Measurements from ENCODE around the gene STK24.

Gene STK24

DNA sequence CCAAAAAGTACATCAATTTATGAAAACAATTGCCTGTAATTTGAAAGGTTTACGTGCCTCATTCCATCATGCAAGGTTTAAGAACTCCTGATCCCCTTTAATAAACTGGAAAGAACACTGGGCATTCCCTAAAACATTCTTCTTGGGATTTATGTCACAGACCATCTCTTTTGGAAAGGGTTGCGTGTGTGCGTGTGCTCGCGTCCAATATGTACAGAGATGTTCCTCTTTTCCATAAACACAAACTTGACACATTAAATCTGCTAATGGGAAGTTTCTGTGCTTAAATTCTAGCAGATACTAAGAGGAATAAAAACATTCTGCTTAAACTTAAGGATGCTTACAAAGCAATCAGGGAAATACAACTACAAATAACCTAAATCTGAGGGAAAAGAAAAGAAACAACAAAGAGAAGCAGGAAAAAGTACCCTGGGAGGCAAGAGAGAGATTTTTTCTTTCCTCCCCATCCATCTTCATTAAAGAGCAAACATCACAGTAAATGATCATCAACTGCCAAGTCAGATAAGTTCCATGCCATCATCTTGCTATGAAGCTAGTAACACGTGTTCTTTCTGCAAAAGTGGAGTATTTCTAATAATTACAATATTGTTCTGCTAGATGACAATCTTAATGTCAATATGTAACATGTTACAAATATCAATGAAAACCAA is 83.7 kb downstream of the STK24 start:
- no peak for DNase-seq (ENCODE audit: low read depth in 2 of 2, low spot score in 1 of 2)

DNA sequence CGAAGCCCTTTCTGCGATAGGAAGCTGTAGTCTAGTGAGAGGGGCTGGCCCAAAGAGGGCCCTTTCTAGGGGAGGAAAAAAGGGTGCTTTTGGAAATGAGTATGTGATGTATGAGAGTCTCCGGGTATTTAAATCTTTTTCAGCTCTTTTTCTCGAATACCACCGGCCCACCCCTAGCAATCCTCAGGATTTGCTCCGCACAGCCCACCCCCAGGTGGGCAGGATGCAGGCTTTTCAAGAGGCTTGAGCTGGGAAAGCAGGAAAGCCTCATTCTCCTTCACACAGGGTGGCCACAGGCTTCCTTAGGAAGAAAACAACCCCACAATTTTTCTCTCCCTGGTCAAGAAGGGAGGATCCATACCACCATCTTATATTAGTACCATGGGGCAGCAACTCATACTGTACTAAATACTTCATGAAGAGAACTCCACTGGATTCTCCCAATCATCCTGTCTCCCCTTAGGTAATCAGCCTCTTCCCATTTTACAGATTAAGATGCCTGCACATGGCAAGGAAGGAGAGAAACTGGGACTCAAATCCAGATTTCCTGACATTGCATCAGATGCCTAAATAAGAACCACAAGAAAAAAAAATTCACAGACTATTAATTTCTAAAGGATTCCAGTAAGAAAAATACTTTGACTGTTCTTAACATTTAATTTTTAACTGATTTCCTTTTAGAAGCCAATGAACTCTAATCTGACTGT is 84.4 kb downstream of the STK24 start:
- no peak for DNase-seq (ENCODE audit: low read depth in 2 of 2, low spot score in 1 of 2)

DNA sequence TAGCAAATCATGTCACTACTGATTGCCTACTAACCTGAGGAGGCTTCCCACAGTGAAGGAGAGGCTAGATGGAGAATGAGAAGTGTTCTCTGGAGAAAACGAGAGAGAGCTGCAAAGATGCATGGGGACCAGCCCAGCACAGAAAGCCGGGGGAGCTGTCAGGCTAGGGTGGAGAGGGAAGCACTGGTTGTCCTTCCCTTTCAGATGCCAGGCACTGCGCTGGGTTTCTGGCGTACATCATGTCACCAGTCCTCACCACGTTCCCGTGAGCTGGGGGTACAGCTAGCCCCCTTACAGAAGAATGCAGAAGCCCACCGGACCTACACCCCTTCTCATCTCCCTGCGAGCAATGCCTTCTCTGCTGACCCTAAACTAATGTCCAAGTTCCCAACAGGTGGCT is 86.0 kb downstream of the STK24 start:
- DNase-seq (ENCODE audit: low read depth in 2 of 2, low spot score in 1 of 2): no peak

DNA sequence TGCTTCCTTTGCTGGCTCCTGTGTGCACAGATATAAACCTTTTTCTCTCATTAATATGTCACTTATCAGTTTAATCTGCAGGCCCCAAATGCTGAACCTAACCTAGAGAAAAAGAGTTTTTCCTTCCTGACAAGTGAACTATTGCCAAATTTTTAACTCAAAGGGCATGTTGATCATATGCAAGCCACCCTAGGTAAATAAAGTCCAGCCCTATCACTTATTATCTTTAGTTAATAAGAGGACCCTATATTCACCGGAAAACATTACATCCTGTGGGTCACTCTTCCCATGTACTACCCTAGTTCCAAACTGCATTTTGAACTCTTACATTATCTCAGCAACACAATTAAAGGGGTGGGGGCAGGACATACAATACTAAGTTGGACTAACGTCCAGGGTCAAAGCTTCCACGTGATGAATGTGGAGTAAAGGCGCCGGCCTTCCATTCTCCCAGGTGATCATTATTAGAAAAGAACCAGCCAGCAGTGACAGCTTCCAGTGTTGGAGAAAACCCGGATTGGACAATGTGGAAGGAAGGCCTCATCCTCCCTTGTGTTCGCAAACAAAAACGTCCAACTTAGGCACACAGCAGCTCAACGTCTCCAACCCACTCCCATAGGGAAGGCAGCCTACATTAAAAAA is 86.6 kb downstream of the STK24 start:
- DNase-seq (ENCODE audit: low read depth in 2 of 2, low spot score in 1 of 2): no peak

DNA sequence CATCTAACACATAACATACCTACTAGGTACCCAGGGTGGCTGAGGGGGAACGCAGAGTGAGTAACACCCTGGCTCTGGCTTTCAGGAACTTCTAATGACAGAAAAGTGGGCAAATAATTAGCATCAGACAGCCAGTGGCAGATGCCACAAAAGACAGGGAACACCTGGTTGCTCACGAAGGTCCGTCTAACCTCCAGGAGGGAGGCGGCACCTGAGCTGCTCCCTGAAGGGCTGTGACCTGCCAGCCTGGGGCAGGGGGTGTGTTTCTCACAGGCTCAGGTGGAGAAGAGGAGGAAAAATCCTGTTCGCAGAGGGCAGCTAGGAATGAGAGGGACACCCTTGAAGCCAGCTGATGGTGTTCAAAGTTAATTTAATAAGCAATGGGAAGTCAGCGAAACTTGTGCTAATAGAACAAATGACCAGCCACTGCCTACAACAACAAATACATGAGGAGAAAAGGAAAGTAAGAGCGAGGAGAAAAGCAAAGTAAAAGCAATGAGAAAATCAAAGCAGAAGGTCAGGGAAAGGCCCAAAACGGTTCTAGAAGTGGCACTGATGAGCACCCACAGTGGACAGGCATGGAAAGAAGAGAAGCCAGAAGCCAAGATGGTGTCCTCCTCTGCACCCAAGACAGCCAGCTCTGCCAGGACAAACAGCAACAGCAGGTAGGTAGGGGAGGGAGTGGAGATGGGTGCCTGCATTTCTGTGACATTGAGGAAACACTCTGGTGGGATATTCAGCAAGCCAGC is 87.3 kb downstream of the STK24 start:
- no peak for DNase-seq (ENCODE audit: low read depth in 2 of 2, low spot score in 1 of 2)

DNA sequence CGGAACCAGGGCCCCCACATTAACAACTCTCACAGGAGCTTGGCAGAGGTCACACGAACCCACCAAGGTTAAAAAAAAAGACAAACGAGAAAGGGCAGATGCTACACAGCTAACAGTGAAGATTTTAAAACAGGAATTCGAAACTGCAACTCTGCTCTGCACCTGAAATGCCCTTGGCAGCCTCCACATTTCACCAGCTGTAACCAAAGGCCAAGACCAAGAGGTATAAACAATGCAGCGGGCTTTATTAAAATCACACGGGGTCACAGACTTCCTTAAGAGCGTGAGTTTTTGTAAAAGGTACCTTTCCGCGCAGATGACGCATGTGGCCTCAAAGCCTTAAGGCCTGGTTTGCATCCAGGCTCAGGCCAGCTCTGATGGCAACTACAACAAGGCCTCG is 88.2 kb downstream of the STK24 start:
- no peak for DNase-seq (ENCODE audit: low read depth in 2 of 2, low spot score in 1 of 2)

DNA sequence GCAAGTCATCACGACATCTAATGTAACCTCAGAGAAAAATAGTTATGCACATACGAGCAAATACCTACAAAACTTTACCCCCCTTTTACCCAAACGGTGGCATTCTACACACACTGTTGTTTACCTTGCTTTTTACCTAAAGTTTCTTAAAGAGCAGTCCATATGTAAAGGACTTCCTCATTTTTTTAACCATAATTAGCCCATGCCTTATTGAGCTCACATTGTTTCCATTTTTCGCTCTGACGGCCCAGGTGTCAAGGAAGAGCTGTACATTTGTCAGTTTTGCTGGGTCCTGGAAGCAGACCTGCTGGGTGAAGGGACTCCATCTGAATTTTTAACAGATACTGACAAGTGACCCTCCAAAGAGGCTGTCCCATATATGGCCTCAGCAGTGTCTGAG is 89.4 kb downstream of the STK24 start:
- DNase-seq (ENCODE audit: low read depth in 2 of 2, low spot score in 1 of 2): no peak

DNA sequence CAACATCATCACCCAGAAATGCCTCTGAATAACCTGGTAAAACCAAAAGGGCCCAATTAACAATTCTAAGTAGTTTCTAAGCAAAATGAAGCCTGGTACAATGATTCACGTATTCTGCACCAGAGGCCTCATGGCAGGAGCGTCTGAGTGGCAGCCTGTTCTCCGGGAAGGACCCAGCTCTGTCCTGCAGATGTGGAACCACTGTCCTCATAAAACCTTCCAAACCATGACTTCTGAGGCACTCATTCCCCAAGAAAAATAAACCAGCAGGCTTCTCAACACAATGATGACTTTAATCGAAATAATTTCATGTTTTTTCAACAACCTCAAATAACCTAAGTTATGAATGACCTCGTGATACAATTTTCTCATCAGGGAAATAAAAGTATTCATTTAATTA is 89.9 kb downstream of the STK24 start:
- DNase-seq (ENCODE audit: low read depth in 2 of 2, low spot score in 1 of 2): no peak

DNA sequence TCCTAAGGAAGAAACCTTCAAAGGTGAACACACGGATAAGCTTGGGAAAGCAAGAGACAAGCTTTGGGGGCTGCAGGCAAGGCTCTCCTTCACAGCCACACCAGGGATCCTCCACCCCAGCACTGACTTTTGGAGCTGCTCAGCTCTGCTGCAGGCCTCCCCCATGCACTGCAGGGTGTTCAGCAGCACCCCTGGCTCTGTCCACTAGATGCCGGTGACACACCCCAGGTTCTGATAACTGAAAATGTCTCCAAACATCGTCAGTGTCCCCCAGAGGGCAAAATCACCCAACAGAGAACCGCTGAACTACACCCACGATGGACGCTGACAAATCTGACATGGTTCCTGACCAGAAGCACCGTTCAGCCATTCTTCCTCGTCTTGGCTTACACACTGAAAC is 90.5 kb downstream of the STK24 start:
- no peak for DNase-seq (ENCODE audit: low read depth in 2 of 2, low spot score in 1 of 2)

DNA sequence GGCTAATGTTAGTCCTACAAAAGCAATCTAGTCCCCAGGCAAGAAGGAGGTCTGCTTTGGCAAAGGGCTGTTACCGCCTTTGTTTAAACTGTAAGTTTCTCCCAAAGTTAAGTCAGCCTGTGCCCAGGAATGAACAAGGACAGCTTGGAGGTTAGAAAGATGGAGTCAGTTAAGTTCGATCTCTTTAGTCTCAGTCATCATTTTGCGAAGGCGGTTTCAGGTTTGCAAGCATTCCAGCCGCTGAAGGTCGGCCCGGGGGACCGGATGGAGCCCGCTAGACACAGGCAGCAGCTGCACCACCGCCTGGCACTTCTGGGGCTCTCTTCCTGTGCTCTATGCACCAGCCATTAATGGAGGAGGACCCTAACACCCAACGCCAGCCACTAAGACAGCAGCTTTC is 91.3 kb downstream of the STK24 start:
- DNase-seq (ENCODE audit: low read depth in 2 of 2, low spot score in 1 of 2): no peak

DNA sequence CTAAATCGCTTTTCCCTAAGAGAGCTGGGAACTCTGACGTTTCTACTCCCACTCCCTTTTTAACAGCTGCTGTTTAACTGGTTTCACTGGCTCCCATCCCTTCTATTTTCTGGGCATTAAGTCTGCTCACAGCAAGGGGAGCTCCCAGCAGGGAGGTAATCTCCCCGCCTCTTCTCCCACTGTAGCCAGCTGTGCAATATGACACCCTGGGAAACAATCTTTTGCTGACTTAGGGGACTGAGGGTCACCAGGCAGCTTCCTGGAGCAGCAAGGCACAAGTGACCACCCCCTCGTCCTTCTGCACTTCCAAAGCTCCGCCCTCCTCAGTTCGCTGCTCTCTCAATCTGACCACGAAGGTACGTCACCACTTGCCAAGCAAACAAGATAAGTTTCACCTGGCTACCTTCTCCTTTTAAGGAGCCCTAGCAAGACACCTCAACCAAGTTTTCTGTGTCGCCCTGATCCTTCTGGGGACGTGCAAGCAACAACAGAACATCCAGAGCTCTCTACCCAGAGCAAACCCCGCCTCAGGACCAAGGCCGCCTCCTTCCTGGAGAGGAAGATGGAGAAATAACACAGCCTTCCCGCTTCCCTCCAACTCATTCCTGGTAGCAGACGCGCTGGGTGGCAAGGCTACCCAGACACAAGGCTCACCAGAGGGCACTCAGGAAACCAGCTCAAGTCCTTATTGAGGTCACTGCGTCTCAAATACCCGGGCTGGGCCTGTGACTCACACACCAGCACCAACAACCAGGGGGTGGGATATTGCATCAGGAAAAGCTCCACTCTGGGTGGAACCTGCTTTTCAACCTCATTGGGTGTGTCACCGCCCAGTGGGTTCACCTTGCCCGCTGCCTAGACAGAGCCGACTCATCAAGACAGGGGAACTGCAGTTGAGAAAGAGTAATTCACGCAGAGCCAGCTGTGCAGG is 92.4 kb downstream of the STK24 start:
- peak in 1 of 2 donors; percentile 19 for DNase-seq (ENCODE audit: low read depth in 2 of 2, low spot score in 1 of 2)

DNA sequence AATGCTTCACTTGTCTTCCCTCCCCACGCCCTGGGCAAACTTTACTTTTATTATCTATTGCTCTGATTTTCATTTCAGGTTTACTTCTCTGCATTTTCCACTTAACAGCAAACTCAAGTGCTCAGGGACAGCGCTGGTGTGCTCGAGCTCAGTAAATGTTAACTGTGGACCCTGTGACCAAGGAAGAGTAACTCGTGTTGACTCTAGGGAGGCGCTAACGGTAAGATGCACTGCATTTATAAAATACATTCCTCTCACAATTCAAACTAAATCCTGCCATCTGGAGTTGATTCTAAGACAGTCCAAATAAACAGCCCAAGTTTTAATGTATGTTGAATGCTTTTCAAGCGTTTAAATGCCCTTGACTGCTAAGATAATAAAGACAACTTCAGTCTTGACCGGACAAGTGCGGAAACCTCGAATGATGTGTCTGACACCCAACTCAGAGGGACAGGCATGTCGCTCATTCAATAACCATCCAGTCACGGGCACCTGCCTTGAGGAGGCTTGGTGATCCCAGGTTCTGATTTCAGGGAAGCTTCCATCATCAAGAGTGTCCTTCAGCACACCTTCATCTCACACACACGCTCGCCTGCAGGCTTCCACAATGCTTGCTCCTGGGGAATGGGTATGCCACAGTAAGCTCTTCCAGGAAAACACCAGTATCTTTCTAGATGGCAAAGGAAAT is 93.2 kb downstream of the STK24 start:
- DNase-seq (ENCODE audit: low read depth in 2 of 2, low spot score in 1 of 2): no peak

DNA sequence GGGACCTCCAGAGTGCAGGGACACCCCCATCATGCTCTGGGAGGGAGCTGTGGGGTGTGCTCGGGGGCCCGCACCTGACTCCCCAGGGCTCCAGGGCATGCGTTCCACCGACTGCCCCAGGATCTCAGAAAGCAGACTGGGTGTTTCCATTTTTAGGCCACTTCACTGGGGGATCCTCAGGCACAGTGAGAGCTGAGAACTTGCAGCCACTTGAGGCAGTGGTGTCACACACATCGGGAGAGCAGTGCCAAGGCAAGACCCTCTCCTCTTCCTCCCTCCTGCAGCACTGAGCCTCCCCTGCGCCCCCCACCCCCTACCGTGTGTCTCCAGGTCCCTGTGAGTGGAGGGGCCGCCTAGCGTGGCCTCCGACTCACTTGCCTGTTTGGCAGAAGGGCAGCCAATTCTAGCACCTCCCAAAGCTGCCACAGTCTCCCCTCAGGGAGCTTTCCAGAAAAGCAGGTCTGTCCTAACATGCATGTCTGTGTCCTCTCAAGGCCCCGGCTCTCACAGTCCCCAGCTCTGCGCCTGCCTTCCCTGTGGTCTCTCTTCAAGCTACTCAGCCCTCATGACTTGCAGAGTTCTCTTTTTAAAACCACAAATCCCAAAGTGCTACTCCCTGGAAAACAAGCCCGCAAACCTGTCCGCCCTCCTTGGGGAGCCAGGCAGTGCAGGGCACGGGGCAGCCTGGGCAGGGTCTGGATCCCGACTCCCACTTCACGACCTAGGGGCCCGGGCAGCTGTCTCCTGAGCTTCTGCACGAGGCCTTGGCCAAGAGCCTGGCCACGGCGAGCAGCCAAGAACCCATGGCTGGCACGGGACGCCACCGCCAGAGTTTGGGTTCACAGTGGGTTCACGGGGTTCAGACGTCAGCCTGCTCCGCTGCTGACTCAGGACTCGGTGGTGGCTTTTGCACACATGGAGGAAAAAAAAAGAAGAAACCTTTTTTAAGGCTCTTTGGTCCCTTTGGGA is 94.1 kb downstream of the STK24 start:
- DNase-seq (ENCODE audit: low read depth in 2 of 2, low spot score in 1 of 2): no peak

DNA sequence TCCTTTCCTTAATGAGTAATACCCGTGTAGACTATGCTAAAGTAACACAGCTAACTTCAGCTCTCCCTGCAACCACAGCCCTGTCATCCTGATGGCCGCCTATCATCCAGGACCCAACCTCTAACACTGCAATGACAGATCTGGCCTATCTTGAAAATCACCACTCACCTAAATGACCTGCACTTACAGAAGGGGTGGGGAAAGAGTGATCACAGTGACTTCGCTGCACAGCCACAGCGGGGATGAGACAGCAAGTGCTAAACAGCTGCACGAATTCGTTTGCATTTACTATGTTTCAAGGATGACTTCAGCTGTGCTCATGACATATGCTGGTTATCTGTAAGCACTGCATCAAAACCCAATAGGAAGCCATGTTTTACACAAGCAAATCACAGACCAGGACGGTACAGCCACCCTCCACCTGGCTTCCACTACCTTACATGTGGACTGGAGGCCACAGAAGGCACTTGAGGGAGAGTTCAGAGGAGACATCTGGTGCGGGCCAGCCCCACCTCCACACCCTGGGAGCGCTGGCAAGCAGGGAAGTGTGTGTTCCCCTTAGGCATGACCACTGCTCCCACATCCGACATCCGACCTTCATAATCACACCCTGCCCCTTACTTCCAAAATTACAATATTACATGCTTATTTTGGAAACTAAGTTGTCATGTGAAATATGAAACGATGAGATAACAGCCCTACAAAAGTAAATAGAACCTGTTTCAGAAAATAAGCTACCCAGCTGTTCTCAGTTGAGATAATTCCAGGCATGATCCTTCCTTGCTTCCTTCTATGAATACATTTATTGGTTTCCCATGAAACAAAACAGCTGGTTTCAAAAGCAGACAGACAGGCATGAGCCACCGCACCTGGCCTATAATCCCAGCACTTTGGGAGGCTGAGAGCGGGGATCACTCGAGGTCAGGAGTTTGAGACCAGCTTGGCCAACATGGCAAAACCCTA is 95.7 kb downstream of the STK24 start:
- DNase-seq (ENCODE audit: low read depth in 2 of 2, low spot score in 1 of 2): no peak

DNA sequence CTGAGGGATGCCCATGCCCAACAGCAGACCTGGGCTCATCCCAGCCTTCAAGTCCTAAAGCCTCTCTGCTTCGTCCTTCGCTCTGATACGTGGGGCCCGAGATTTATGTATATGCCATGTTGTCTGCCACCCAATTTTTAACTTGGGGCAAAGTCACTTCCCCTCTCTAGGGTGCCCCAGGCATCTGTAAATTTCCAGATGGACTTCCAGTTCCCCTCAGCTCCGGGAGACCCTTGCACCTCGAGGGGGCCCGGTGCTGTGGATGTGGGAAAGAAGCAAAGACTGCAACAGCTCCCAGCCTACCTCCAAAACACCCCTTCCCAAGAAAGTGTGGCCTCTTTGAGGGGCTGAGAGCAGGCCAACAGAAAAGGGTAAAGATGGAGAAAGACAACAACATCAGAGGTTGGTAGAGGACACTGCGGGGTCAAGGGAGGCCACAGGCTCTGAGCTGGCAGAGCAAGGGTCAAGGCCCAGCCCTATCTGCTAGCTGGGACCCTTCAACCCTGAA is 97.4 kb downstream of the STK24 start:
- DNase-seq (ENCODE audit: low read depth in 2 of 2, low spot score in 1 of 2): no peak

DNA sequence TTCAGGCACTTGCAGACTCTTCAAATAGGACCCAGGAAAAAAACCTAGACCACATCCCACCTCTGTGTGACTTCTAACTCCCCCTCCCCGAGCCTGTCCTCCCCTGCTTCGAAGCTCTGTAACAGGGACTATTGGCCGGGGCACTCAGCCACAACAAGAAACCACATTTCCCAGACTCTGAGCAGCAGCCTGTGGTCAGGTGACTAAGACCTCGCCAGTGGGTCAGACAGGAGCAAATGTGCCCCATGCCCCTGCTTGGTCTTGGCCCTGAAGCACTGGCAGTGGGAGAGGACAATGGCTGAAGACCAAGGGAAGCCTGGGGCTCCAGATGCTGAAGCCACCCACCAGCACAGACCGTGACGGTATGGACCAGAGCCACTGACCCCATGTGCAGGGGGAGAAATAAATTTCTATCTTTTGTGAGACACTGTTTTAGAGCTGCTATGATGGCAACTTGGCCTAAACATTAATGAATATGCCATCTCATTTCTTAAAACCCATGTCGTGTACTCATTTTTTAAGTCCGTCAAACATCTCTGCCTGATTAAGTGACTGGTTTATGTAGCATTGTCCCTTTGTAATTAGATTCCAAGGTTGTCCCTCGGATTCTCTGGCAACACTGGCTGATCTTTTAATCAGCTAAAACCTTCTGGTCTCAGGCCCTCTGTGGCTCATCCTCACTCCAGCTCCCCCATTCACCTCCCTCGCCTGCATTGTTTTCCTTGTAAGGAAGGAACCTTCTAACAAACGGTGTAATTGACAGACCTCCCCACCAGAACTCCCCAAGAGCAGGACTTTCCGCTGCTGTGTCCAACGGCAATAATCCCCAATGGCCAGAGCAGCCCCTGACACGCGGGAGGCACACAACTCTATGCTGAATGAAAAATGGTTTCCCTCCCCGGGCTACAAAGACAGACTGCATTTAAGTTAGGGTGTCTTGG is 98.4 kb downstream of the STK24 start:
- DNase-seq (ENCODE audit: low read depth in 2 of 2, low spot score in 1 of 2): no peak
